HCT116 (cell line): ENCODE data around the gene CTNNA2.

Source experiments
- JUND ChIP-seq: IDR thresholded peaks from 2 replicates; pipeline ENCODE4 v1.6.1; 2012
- POLR2A ChIP-seq: IDR thresholded peaks from 2 replicates; pipeline ENCODE4 v1.7.0; 2011; ENCODE audit warnings: borderline replicate concordance; ENCODE audit not compliant: insufficient read depth, insufficient read length; ENCODE audit errors: extremely low read depth
- POLR2AphosphoS5 ChIP-seq: IDR thresholded peaks from 2 replicates; pipeline ENCODE4 v1.6.1; 2011; ENCODE audit warnings: mild to moderate bottlenecking, low read depth, low read length, moderate library complexity
- RAD21 ChIP-seq: IDR thresholded peaks from 2 replicates; pipeline ENCODE4 v1.6.1; 2012; ENCODE audit warnings: low read depth, mild to moderate bottlenecking
- YY1 ChIP-seq: IDR thresholded peaks from 2 replicates; pipeline ENCODE4 v1.6.1; 2011; ENCODE audit warnings: low read length, low read depth, moderate library complexity, mild to moderate bottlenecking; ENCODE audit not compliant: insufficient replicate concordance; ENCODE audit errors: extremely low read depth
- ZNF274 ChIP-seq: fragments of 200-500 bp; sonication (Bioruptor generic); IDR thresholded peaks from 2 replicates; pipeline ENCODE4 v1.6.1; 2014; ENCODE audit warnings: mild to moderate bottlenecking, low read depth, low read length, inconsistent platforms
- TF ChIP-seq, protein P1 (sequence below), 3 experiments: fragments of 200-600 bp in 1 of 3; sonication (generic) in 1 of 3; IDR thresholded peaks in 2 of 3; conservative IDR thresholded peaks in 1 of 3; 2 replicates each; pipeline ENCODE4 v1.5.1; 2012 to 2017; ENCODE audit warnings: low read depth in 2 of 3, low read length in 2 of 3, antibody characterized with exemption in 1 of 3, borderline replicate concordance in 1 of 3, control low read depth in 1 of 3, mild to moderate bottlenecking in 1 of 3, mixed read lengths in 1 of 3, mixed run types in 1 of 3, moderate library complexity in 1 of 3; ENCODE audit not compliant: insufficient read depth in 1 of 3
- TF ChIP-seq, protein P2 (sequence below): IDR thresholded peaks from 2 replicates; pipeline ENCODE4 v1.6.1; 2012
- TF ChIP-seq, protein P3 (sequence below): IDR thresholded peaks from 2 replicates; pipeline ENCODE4 v1.6.1; 2012; ENCODE audit warnings: low read depth

DNA sequence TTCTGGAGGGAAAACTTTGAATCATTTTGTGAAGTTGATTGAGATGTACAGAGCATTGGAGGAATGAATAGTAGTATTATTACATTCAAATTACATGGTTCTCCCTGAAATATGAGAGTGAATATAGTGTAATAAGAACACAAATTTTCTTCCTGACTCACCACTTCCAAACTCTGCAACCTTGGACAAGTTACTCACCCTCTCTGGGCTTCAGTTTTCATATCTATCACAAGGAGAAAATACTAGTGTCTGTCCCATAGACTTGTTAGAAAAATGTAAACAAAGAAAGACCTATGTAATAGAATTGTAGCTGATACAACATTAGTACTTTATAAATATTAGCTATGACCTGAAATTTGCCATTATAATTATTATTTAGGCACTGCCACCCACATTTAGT lies 640.9 kb downstream of the CTNNA2 start:
- TF ChIP-seq, protein P1, sequence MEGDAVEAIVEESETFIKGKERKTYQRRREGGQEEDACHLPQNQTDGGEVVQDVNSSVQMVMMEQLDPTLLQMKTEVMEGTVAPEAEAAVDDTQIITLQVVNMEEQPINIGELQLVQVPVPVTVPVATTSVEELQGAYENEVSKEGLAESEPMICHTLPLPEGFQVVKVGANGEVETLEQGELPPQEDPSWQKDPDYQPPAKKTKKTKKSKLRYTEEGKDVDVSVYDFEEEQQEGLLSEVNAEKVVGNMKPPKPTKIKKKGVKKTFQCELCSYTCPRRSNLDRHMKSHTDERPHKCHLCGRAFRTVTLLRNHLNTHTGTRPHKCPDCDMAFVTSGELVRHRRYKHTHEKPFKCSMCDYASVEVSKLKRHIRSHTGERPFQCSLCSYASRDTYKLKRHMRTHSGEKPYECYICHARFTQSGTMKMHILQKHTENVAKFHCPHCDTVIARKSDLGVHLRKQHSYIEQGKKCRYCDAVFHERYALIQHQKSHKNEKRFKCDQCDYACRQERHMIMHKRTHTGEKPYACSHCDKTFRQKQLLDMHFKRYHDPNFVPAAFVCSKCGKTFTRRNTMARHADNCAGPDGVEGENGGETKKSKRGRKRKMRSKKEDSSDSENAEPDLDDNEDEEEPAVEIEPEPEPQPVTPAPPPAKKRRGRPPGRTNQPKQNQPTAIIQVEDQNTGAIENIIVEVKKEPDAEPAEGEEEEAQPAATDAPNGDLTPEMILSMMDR (IDR thresholded peaks at IDR 0.05 in 2 of 3, conservative IDR thresholded peaks at IDR 0.05 in 1 of 3; ENCODE audit: borderline replicate concordance in 1 of 3, insufficient read depth in 1 of 3, low read depth in 2 of 3, low read length in 2 of 3) = no peak
- no peak for TF ChIP-seq JUND
- no peak for TF ChIP-seq POLR2AphosphoS5
- no peak for TF ChIP-seq POLR2A
- TF ChIP-seq ZNF274 = no peak
- TF ChIP-seq, protein P2, sequence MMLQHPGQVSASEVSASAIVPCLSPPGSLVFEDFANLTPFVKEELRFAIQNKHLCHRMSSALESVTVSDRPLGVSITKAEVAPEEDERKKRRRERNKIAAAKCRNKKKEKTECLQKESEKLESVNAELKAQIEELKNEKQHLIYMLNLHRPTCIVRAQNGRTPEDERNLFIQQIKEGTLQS = no peak
- no peak for TF ChIP-seq RAD21
- no peak for TF ChIP-seq YY1
- TF ChIP-seq, protein P3, sequence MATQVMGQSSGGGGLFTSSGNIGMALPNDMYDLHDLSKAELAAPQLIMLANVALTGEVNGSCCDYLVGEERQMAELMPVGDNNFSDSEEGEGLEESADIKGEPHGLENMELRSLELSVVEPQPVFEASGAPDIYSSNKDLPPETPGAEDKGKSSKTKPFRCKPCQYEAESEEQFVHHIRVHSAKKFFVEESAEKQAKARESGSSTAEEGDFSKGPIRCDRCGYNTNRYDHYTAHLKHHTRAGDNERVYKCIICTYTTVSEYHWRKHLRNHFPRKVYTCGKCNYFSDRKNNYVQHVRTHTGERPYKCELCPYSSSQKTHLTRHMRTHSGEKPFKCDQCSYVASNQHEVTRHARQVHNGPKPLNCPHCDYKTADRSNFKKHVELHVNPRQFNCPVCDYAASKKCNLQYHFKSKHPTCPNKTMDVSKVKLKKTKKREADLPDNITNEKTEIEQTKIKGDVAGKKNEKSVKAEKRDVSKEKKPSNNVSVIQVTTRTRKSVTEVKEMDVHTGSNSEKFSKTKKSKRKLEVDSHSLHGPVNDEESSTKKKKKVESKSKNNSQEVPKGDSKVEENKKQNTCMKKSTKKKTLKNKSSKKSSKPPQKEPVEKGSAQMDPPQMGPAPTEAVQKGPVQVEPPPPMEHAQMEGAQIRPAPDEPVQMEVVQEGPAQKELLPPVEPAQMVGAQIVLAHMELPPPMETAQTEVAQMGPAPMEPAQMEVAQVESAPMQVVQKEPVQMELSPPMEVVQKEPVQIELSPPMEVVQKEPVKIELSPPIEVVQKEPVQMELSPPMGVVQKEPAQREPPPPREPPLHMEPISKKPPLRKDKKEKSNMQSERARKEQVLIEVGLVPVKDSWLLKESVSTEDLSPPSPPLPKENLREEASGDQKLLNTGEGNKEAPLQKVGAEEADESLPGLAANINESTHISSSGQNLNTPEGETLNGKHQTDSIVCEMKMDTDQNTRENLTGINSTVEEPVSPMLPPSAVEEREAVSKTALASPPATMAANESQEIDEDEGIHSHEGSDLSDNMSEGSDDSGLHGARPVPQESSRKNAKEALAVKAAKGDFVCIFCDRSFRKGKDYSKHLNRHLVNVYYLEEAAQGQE = no peak
